Measurements from ENCODE around the gene NUDT16L1.

- TF ChIP-seq CHD2 (IDR thresholded peaks at IDR 0.05; ENCODE audit: low read length) (no peak), SP1 (IDR thresholded peaks at IDR 0.05; ENCODE audit: low read depth, low read length) (no peak), CTCF (IDR thresholded peaks at IDR 0.05; ENCODE audit: control extremely low read depth in 1 of 3, insufficient read depth in 1 of 3, low read depth in 1 of 3, low read length in 3 of 3) (no peak), EZH2 (IDR thresholded peaks at IDR 0.05; ENCODE audit: low read depth, low read length, severe bottlenecking) (no peak), CHD1 (IDR thresholded peaks at IDR 0.05; ENCODE audit: low read depth, low read length) (no peak), SRF (IDR thresholded peaks at IDR 0.05; ENCODE audit: low read depth, low read length) (no peak), CEBPB (IDR thresholded peaks at IDR 0.05; ENCODE audit: low read depth, low read length) (no peak), MAX (IDR thresholded peaks at IDR 0.05) (no peak)
Measured at GRCh38 chr16:4700380-4700996, 7.1 kb downstream of the NUDT16L1 start.

Data from H1 (cell line).